AG08396 (cell line): ENCODE results near the gene MRPL17.

Experiments
- DNase-seq: peaks from one replicate; pipeline ENCODE4 v3.0.0; 2012; ENCODE audit warnings: low spot score, mixed read lengths

Gene MRPL17

GRCh38 chr11:6682591-6682935 lies 577 bp downstream of the MRPL17 start:
- no peak for DNase-seq

- DNase-seq, result no peak
These were observed 1.2 kb downstream of the MRPL17 start for GRCh38 chr11:6681949-6682348.

GRCh38 chr11:6681505-6681904 lies 1.6 kb downstream of the MRPL17 start:
- DNase-seq, result no peak

- no peak for DNase-seq
These were observed 6.1 kb downstream of the MRPL17 start for GRCh38 chr11:6677018-6677417.

- no peak for DNase-seq
These were observed 8.3 kb downstream of the MRPL17 start for GRCh38 chr11:6674862-6675261.

GRCh38 chr11:6674219-6674597 lies 8.9 kb downstream of the MRPL17 start:
- DNase-seq, result no peak

- no peak for DNase-seq
These were observed 9.5 kb downstream of the MRPL17 start for GRCh38 chr11:6673523-6674218.

GRCh38 chr11:6671991-6672390 lies 11.1 kb downstream of the MRPL17 start:
- no peak for DNase-seq

- DNase-seq, result no peak
These were observed 12.8 kb downstream of the MRPL17 start for GRCh38 chr11:6670202-6670830.

- DNase-seq, result no peak
These were observed 15.3 kb downstream of the MRPL17 start for GRCh38 chr11:6667733-6668374.

GRCh38 chr11:6666302-6667183 lies 16.6 kb downstream of the MRPL17 start:
- no peak for DNase-seq

- no peak for DNase-seq
These were observed 18.6 kb downstream of the MRPL17 start for GRCh38 chr11:6664551-6664950.

GRCh38 chr11:6663794-6664469 lies 19.2 kb downstream of the MRPL17 start:
- no peak for DNase-seq

- DNase-seq, result no peak
These were observed 22.4 kb downstream of the MRPL17 start for GRCh38 chr11:6660712-6661111.

GRCh38 chr11:6658647-6659046 lies 24.5 kb downstream of the MRPL17 start:
- no peak for DNase-seq

- no peak for DNase-seq
These were observed 25.8 kb downstream of the MRPL17 start for GRCh38 chr11:6657346-6657745.

GRCh38 chr11:6656936-6657335 lies 26.2 kb downstream of the MRPL17 start:
- no peak for DNase-seq

- no peak for DNase-seq
These were observed 26.6 kb downstream of the MRPL17 start for GRCh38 chr11:6656584-6656915.

GRCh38 chr11:6655790-6656583 lies 27.2 kb downstream of the MRPL17 start, which contains the start of gene DCHS1:
Gene DCHS1 (minus strand): TSS chr11:6655809. CDS start chr11:6641613, 14,196 bp downstream.
- peak; percentile 56 for DNase-seq

- peak; percentile 52 for DNase-seq
These were observed 27.9 kb downstream of the MRPL17 start for GRCh38 chr11:6655020-6655789.
